GM18873 (cell line): ENCODE results near the gene COLQ.

Source experiments
- ATAC-seq: cut with Tn5 transposase; IDR thresholded peaks from one replicate; pipeline ENCODE4 v1.9.1; 2021; ENCODE audit warnings: mild to moderate bottlenecking, moderate library complexity, moderate number of reproducible peaks; ENCODE audit not compliant: unreplicated experiment, low FRiP score

The COLQ gene

GRCh38 chr3:15520804-15521572 lies 518 bp downstream of the COLQ start:
- no peak for ATAC-seq

GRCh38 chr3:15520185-15520584 lies 1.3 kb downstream of the COLQ start:
- ATAC-seq, result no peak

GRCh38 chr3:15519096-15519495 lies 2.4 kb downstream of the COLQ start:
- ATAC-seq, result no peak

- ATAC-seq, result no peak
Observed at GRCh38 chr3:15514663-15515340, 6.7 kb downstream of the COLQ start.

GRCh38 chr3:15513810-15514662 lies 7.5 kb downstream of the COLQ start:
- no peak for ATAC-seq

GRCh38 chr3:15513116-15513515 lies 8.4 kb downstream of the COLQ start:
- no peak for ATAC-seq

- no peak for ATAC-seq
Observed at GRCh38 chr3:15512166-15512565, 9.3 kb downstream of the COLQ start.

GRCh38 chr3:15511156-15511555 lies 10.3 kb downstream of the COLQ start:
- ATAC-seq, result no peak

GRCh38 chr3:15510493-15510892 lies 11.0 kb downstream of the COLQ start:
- no peak for ATAC-seq

- ATAC-seq, result no peak
Observed at GRCh38 chr3:15506571-15506970, 14.9 kb downstream of the COLQ start.

GRCh38 chr3:15505479-15506165 lies 15.9 kb downstream of the COLQ start:
- no peak for ATAC-seq

- no peak for ATAC-seq
Observed at GRCh38 chr3:15502616-15503015, 18.9 kb downstream of the COLQ start.

- ATAC-seq, result no peak
Observed at GRCh38 chr3:15501126-15501525, 20.4 kb downstream of the COLQ start.

GRCh38 chr3:15500107-15500724 lies 21.3 kb downstream of the COLQ start:
- no peak for ATAC-seq

GRCh38 chr3:15499536-15499935 lies 22.0 kb downstream of the COLQ start:
- no peak for ATAC-seq

GRCh38 chr3:15498431-15499214 lies 22.9 kb downstream of the COLQ start:
- ATAC-seq, result no peak

- no peak for ATAC-seq
Observed at GRCh38 chr3:15497964-15498363, 23.5 kb downstream of the COLQ start.

GRCh38 chr3:15496341-15496664 lies 25.2 kb downstream of the COLQ start:
- ATAC-seq, result no peak

- no peak for ATAC-seq
Observed at GRCh38 chr3:15495461-15496340, 25.8 kb downstream of the COLQ start.
